KBM-7 (cell line): ENCODE measurements around the gene MAP2.

Source experiments
- DNase-seq: peaks from one replicate; pipeline ENCODE4 v3.0.0-alpha.2; 2015
- in situ Hi-C: fragments of 300-500 bp; cut with MboI; formaldehyde crosslinking; loops from 2 replicates; pipeline ENCODE4 v1.14.3; 2020; ENCODE audit warnings: low sequenced_read_pairs, low pct_unique_long_range_greater_than_20kb, mixed read lengths

The MAP2 gene

DNA sequence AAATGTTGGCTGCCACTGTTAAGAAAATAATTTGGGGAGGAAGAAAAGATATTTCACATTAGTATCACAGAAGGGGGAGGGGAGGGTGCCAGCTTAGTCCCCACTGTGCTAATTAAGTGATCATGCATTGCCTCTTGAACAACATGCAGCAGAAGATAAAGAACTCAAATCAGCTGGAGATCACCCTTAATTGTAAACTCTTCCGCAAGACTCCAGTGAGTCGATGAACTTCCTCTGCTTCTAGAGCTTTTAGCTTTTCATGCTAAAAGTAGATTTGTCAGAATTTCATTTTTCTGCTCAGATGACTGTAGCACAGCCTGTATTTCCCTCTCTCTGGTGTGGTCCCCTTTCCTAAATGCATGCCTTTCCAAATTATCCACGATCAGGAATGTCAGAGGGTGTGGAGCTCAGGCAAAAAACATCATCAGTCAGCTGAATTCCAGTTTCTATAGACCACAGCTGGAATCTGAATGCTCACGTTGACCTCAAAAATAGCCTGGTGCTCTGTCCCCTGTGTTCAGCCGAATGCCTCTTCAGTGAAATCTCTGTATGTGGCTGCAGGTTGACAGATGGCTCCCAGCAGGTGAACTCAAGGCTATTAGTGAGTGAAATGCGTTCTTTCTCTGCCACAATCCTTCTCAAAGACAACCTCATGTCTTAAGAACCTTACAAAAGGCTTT, 191.0 kb downstream of the MAP2 start:
- in situ Hi-C loops: no loop called here
- no peak for DNase-seq

DNA sequence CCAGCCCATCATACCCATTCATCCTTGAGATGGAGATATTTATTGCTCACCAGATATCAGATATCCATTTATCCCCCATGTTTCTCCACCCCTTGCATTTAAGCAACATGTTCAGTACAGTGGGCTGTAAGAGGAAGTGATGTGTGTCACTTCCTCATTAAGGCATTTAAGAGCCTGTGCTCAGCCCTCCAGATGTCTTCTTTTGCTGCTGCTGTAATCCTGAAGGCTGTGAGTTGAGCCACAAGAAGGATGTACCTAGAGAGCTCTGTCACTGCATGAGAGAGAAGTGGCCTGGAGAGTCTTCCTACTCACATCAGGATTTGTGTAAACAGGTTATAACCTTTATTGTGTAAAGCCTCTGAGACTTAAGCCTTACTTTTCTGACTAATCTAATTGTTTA, 195.9 kb downstream of the MAP2 start:
- peak; percentile 58 for DNase-seq
- in situ Hi-C loops: no loop called here

DNA sequence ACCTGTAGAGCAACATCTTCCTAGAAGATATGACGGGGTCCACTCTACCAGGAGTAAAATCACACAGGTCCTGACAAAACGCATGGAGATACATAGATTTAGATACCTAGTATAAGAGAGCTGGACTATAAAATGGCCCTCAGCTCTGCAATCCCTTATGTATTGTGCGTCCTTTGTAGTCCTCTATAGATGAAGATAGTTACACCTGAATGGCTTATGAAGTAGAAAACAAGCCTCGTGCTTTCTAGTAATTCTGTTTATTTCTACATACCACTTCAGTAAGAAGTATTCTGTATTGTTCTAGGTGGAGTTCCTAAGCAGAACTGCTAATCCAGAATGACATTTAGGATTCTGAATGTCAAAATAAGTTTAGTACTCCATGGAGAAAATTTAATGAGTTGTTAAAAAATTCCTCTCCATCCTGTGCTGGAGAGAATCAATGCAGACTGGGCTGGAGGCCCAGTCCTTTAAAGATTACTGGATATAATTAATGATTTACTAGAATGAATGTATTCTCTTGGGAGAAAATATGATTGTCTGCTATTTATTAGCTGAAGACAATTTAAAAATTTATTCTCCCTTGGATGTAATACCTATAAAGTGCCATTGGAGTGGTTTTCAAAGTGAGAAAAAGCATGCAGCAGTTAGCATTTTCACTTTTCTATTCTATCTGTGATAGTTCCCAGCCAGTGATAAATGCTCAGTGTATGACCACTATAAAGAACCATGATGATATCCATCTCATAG, 200.5 kb downstream of the MAP2 start:
- in situ Hi-C loops: no loop called here
- DNase-seq: no peak

DNA sequence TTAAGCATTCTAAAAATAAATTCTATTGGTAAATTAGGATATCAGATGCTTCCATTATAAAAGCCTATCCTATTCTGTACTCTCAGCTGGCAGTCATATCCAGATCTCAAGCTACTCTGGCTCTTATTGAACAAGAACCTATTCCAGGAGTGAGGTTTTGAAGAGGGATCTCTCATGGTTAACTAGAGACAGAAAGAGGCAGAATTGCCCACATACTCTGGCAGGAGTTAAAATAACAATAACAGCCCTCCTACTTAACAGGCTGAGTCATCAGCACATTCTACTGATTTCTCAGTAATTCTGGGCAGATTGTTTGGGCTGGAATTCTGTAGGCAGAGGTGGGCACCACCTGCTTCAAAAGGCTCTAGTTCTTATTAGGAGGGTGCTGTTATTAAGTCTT, 205.8 kb downstream of the MAP2 start:
- DNase-seq: no peak
- in situ Hi-C loops: no loop called here

DNA sequence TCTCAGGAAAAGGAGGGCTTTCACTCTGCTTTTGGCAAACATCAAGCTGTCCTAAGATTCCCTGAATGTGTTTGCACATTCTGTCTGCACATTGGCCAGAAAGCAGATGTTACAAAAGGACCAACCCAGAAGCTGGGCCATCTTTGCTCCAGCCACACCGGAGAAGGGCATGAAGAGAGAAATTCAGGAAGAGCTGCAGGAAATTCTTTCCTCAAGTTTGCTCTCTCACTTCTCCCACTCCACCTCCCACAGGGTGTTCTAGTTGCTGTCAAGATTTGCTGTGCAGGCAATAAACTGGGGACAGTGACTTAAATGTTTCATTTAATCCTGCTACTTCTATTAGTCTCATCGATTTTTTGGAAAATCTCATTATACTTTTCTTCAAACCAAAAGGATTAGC, 210.1 kb downstream of the MAP2 start:
- DNase-seq: no peak
- in situ Hi-C loops: no loop called here

DNA sequence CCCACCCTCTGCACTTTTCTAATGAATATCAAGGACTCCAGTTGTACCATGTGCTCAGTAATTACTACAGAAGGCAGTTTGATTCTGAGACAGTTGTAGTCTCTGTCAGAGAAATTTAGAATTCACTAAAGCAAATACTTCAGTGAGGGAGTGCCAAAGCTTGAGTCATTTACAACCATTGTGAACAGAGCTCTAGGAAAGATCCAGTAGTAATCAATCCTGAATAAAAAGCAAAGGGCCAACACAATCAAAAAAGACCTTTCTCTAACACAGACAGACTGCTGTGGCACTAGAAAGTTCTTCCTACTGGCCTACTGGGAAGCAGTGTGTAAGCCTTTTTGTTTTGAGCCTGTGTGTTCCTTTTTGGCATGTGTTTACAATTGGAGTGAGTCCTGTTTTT, 212.2 kb downstream of the MAP2 start:
- in situ Hi-C loops: no loop called here
- no peak for DNase-seq

DNA sequence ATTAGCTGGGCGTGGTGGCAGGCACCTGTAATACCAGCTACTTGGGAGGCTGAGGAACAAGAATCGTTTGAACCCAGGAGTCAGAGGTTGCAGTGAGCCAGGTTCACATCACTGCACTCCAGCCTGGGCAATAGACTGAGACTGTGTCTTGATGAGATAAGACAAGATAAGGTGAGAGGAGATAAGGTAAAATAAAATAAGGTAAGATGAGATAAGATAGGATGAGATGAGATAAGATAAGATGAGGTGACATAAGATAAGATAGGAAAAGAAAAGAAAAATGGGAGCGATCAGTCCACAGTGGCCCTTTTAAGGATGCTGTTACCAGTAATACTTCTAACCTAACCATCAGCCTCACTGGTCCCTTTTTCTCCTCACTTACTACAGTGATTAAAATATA, 213.4 kb downstream of the MAP2 start:
- in situ Hi-C loops: no loop called here
- DNase-seq: no peak

DNA sequence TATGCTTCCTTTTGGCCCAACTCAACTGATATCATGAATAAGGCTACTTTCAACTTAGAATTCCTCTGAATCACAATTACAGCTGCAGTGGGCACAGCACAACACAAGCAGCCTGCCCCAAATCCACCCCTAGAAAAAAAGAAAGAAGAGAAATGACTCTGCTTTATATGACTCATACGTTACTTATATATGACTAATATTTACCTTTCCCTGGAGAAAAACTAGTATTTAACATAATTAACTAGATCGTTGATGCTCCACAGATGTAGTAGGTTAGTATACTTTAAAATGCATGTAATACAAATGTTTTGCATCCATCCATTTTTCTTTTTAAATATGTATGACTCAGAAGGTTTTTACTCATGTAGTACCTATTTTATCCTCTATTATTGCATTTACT, 214.5 kb downstream of the MAP2 start:
- in situ Hi-C loops: no loop called here

DNA sequence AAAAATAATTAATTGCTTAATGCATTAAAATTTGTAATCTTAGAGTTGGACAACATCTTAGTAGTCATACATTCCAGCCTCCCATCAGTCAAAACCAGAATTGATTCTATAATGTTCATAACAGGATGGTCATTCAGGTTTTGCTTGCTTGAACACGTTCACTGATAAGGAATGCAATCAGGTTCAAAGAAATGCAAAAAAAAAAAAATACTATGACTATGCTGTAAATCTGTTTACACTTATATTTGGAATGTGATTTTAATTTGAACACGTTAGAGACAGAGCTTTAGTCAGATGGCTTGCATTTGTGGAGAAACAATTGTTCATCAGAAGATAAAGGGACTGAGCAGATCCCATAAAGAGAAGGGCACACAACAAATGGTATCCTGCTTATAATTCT, 216.5 kb downstream of the MAP2 start:
- in situ Hi-C loops: no loop called here
- DNase-seq: no peak

More for the DNA sequence above, 214.5 kb downstream of the MAP2 start:
- DNase-seq: no peak

DNA sequence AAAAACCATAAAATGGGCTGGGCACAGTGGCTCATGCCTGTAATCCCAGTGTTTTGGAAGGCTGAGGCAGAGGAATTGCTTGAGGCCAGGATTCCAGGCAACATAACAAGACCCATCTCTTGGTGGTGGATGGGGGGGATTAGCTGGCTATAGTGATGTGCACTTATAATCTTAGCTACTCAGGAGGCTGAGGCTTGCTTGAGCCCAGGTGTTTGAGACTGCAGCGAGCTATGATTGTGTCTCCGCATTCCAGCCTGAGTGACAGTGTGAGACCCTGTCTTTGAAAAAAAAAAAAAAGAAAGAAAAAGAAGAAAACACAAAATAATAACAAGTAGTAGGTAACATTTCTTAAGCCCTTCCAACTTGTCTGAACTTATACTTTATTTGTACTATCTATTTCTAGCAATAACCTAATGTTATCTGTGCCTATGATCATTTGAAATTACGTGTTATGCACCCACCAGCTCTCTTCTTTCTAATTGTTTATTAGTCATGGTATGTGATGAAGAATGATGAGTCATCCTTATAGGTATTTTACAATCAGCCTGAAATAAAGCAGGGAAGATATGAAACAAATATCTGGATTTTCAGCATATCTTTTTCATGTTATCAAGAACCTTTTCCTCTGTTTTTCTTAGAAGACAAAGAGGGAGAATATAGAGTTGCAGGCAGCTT, 218.4 kb downstream of the MAP2 start:
- in situ Hi-C loops: no loop called here
- no peak for DNase-seq

DNA sequence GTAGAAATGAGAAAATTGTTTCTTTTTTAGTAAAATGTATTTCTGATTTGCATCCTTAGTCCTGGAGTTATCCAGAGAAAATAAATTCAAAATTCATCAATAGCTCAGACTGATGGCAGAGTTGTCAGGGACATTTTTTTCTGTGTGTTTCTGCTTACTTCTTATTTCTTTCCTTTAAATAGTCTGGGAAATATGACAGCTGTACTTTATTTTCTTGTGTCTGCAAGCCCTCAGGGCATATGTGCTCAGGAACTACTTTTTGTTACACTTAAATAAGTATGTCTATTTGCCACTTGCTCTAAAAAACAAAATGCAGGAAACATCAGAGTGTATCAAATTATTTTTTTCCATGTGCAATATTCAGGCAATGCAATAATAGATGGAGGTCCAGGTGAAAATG, 221.0 kb downstream of the MAP2 start:
- in situ Hi-C loops: no loop called here
- no peak for DNase-seq

DNA sequence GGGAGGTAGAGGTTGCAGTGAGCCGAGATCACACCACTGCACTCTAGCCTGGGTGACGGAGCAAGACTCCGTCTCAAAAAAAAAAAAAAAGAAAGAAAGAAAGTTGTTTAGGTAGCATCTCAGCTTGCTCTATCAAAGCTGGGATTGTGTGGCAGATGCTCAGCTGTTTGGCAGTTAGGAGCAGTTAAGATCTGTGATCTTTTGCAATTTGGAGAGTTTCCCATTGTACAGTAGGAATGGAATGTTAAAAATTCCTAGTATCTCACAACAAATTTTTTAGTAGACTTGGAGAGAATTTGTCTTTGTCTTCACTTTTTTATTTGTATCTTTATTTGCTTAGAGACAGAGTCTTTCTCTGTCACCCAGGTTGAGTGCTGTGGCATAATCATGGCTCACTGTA, 224.9 kb downstream of the MAP2 start:
- DNase-seq: no peak
- in situ Hi-C loops: no loop called here

DNA sequence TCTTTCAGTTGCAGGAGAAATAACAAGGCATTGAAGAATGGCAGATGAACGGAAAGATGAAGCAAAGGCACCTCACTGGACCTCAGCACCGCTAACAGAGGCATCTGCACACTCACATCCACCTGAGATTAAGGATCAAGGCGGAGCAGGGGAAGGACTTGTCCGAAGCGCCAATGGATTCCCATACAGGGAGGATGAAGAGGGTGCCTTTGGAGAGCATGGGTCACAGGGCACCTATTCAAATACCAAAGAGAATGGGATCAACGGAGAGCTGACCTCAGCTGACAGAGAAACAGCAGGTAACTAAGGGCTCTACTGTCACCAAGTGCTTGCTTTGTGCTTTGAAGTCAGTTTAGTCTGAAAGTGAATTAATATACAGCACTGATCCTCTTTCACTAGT, 229.3 kb downstream of the MAP2 start:
- in situ Hi-C loops: no loop called here
- no peak for DNase-seq

DNA sequence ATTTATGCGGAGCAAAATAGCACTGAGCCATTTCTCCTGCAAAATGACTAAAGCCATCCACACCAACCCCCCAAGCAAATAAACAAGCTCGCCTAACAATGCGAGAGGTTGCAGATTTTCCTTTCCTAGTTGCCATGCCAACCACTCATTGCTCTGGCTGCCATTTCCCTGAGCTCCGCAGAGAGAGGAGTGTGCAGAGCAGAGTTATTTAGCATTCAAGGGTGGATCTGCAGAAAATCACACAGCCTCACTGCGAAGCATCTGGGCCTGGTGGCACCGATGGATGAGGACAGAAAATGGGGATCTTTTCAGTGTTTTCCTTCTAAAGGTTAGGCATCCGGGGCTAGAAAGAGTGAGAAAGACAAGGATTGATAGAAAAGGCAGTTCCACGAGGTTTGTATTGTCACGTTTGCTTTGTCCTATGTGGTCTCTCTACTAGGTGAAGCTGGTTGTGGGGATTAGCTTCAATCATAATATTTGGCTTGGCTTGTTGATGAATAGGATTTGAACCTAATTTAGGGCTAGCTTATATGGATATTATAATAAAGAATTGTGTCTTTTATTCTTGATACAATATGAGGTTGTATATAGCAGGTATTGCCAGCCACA, 237.5 kb downstream of the MAP2 start:
- DNase-seq: no peak
- in situ Hi-C loops: no loop called here

DNA sequence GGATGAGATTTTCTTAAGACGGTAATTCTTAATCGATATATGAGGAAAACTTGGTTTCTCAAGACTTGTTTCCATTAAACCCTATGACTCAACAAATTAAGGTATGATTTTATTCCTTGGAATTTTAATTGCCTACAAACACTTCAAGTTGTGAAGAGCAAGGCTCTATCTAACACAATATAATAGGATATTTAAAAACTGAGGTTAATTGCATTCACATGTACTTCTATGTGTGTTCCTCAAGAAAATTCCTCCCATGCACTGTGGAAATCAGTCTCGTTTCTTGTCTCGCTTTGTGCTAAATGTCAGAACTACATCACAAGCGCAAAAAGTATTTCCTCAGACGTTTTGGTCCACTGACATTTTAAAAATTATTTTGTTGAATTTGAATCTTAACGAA, 238.2 kb downstream of the MAP2 start:
- DNase-seq: no peak
- in situ Hi-C loops: no loop called here

DNA sequence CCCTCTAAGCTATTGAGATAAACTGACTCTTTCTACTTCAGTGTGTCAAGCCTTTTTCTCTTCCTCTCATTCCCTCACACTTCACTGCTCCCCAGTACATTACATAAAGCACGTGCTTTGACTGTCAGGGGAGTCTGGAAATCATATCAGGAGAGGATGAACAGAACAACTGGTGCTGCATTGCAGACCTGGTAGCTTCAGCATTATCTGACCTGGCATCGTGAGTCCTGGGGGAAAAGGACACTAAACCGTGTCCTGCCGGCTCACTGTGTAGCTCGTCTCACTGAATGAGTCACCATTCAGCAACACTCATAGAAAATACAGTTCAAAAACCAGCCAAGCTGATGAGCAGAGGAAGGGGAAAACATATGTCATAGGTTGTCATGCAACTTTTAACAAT, 239.3 kb downstream of the MAP2 start:
- no peak for DNase-seq
- in situ Hi-C loops: no loop called here

DNA sequence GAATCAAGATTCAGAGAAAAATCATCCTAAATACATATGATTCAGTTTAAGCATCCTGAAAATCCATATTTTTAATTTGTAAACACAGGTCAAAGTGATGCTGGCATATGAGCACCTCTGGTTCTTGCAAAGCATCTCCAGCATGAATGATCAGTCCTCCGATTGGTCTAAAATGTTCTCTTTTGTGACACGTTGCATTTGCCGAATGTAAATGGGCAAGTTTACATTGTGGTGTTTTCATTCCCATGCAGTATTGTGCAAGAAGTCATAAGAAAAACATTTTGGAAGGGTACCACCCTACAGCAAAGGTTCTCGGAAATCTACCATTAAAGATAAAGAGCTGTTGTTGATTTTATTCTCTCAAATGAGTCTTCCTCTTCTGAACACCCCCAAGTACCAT, 239.8 kb downstream of the MAP2 start:
- DNase-seq: no peak
- in situ Hi-C loops: no loop called here

DNA sequence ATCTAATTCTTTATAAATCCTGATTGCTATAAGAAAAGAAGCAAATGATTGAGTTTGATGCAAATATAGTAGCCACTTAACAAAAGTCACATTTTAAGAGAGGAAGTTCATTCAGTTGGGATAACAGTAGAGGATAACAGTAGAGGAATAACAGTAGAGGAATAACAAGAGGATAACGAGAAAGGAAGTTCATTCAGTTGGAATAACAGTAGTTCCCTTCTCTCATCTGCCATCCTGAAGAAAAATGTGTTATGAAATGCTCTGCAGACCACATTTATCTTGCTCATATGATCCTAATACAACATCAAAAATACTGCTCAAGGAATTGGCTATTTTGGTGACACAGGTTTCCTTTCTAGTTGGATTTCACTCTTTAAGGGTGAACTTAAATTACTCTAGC, 242.4 kb downstream of the MAP2 start:
- in situ Hi-C loops: no loop called here

DNA sequence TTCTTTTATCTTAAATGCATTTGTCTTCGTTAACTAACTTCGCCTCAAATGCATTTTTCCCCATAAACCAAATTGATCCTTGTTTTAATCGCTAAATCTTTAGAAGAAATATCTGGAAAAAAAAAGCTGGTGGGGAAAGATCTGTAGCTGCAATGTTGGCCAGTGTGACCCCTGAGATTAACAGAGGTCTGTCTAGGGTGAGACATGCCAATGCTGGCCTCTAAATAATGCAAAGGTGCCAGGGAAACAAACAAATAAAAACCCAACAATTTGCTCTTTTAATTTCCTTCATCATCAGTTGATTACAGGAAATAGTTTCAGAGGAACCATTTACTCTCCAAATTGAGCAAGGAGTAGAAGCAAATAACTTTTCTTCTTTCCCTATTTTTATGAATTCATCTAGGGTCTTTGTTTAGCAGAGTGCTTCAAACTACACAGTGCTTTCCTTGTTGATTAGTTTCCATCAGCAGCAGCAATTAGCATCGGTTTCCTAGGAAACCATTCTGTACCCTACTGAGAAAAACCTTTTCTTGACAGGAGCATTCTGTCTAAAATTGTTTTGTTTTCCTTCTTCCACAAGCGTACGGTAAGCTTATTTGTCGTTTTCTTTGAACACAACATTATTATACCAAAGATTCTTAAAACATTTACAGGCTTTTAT, 247.3 kb downstream of the MAP2 start:
- no peak for DNase-seq
- in situ Hi-C loops: no loop called here

More for the DNA sequence above, 242.4 kb downstream of the MAP2 start:
- DNase-seq: no peak

DNA sequence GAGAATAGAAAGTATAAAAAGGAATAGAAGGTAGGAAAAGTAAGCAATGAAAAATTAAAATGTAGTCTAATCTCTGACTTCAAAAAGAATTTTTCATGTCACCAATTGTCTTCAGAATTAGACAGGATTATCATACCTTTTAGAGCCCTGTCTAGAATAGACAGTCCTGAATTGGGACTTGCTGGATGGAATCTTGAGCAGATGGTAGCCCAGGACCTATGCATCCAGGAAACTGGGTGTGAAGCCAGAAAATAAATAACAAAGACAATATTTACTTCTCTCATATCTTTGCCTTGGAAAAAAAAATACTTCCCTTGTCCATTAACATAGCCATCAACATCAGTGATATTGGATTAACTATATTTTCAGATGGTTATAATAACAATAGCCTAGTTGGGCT, 250.0 kb downstream of the MAP2 start:
- in situ Hi-C loops: no loop called here

More for the DNA sequence above, 250.0 kb downstream of the MAP2 start:
- DNase-seq: no peak
